GM23338 (cell line): Measurements from ENCODE around the gene C17orf107. TPM values are rescaled to one million over a fixed set of nuclear protein-coding genes. Genes with fewer than 3 reads are reported as not detected.
A peak's percentile ranks its signal among the peaks of the same experiment; 100 is the strongest.

Experiments used
- ATAC-seq: fragments of 200-7000 bp; cut with Tn5 transposase; 3 replicates; pipeline ENCODE4 v1.9.1; 2020
- DNase-seq: peaks from one replicate; pipeline ENCODE4 v3.0.0-alpha.2; 2015; ENCODE audit warnings: low spot score
- H2AFZ ChIP-seq: fragments of 200-600 bp; sonication (generic); 2 replicates; pipeline ENCODE4 v1.8.0; 2016; ENCODE audit warnings: antibody characterized with exemption, mild to moderate bottlenecking, moderate library complexity
- H3F3A ChIP-seq: fragments of 200-600 bp; sonication (generic); replicated peaks from 2 replicates; pipeline ENCODE4 v1.8.0; 2017; ENCODE audit warnings: antibody characterized with exemption, mixed run types, low read depth
- H3K27ac ChIP-seq: fragments of 200-600 bp; sonication (generic); 2 replicates; pipeline ENCODE4 v1.6.1; 2016; ENCODE audit warnings: low read depth
- H3K27me3 ChIP-seq: fragments of 200-600 bp; sonication (generic); 2 replicates; pipeline ENCODE4 v1.8.0; 2016; ENCODE audit warnings: mild to moderate bottlenecking, mixed run types, moderate library complexity; ENCODE audit not compliant: insufficient read depth
- H3K36me3 ChIP-seq: fragments of 200-600 bp; sonication (generic); 2 replicates; pipeline ENCODE4 v1.8.0; 2016; ENCODE audit warnings: mild to moderate bottlenecking; ENCODE audit not compliant: insufficient read depth
- H3K4me1 ChIP-seq: fragments of 200-600 bp; sonication (generic); 2 replicates; pipeline ENCODE4 v1.8.0; 2016; ENCODE audit warnings: mild to moderate bottlenecking, moderate library complexity; ENCODE audit not compliant: insufficient read depth
- H3K4me2 ChIP-seq: fragments of 200-600 bp; sonication (generic); 2 replicates; pipeline ENCODE4 v1.7.1; 2017; ENCODE audit warnings: mixed run types
- H3K4me3 ChIP-seq: fragments of 200-600 bp; sonication (generic); 2 replicates; pipeline ENCODE4 v1.6.1; 2016; ENCODE audit warnings: mixed run types
- H3K79me2 ChIP-seq: fragments of 200-600 bp; sonication (generic); replicated peaks from 2 replicates; pipeline ENCODE4 v1.8.0; 2017; ENCODE audit warnings: mild to moderate bottlenecking; ENCODE audit not compliant: insufficient read depth
- H3K9me2 ChIP-seq: fragments of 200-600 bp; sonication (generic); 2 replicates; pipeline ENCODE4 v1.8.0; 2017; ENCODE audit not compliant: insufficient read depth
- H4K20me1 ChIP-seq: fragments of 200-600 bp; sonication (generic); replicated peaks from 2 replicates; pipeline ENCODE4 v1.8.0; 2017; ENCODE audit warnings: mild to moderate bottlenecking; ENCODE audit not compliant: insufficient read depth
- H3K27ac Mint-ChIP-seq: 2 replicates; pipeline ENCODE4 v1.8.0; 2020; ENCODE audit warnings: inconsistent platforms, mild to moderate bottlenecking, moderate library complexity, mixed read lengths
- H3K27me3 Mint-ChIP-seq: 3 replicates; pipeline ENCODE4 v1.8.0; 2022; ENCODE audit warnings: low read depth, mild to moderate bottlenecking, moderate library complexity, mixed read lengths, inconsistent platforms; ENCODE audit not compliant: insufficient read depth, poor library complexity
- H3K36me3 Mint-ChIP-seq: 3 replicates; pipeline ENCODE4 v1.8.0; 2021; ENCODE audit warnings: low read depth, mild to moderate bottlenecking, inconsistent platforms, moderate library complexity, mixed read lengths
- H3K4me1 Mint-ChIP-seq: 3 replicates; pipeline ENCODE4 v1.8.0; 2020; ENCODE audit warnings: mild to moderate bottlenecking, inconsistent platforms, mixed read lengths
- H3K4me3 Mint-ChIP-seq: 3 replicates; pipeline ENCODE4 v1.8.0; 2021; ENCODE audit warnings: moderate library complexity, mild to moderate bottlenecking, inconsistent platforms, mixed read lengths
- H3K9me3 Mint-ChIP-seq: 3 replicates; pipeline ENCODE4 v1.8.0; 2020; ENCODE audit warnings: moderate library complexity, mild to moderate bottlenecking, inconsistent platforms, mixed read lengths
- ETS1 ChIP-seq: IDR thresholded peaks from 2 replicates; pipeline ENCODE4 v1.6.1; 2016; ENCODE audit warnings: antibody characterized with exemption
- EZH2 ChIP-seq: fragments of 200-600 bp; sonication (generic); IDR thresholded peaks from one replicate; pipeline ENCODE4 v1.8.0; 2017; ENCODE audit warnings: antibody characterized with exemption, mild to moderate bottlenecking, low read depth; ENCODE audit not compliant: unreplicated experiment
- EZH2phosphoT487 ChIP-seq: fragments of 200-600 bp; sonication (generic); IDR thresholded peaks from one replicate; pipeline ENCODE4 v1.8.1; 2018; ENCODE audit warnings: antibody characterized with exemption; ENCODE audit not compliant: unreplicated experiment
- NANOG ChIP-seq: IDR thresholded peaks from 2 replicates; pipeline ENCODE4 v1.6.1; 2016; ENCODE audit warnings: antibody characterized with exemption, borderline replicate concordance
- POLR2AphosphoS5 ChIP-seq: IDR thresholded peaks from 2 replicates; pipeline ENCODE4 v1.6.1; 2016; ENCODE audit warnings: antibody characterized with exemption, low read depth
- REST ChIP-seq: IDR thresholded peaks from one replicate; pipeline ENCODE4 v1.6.1; 2018; ENCODE audit warnings: antibody characterized with exemption; ENCODE audit not compliant: unreplicated experiment
- STAT1 ChIP-seq: IDR thresholded peaks from one replicate; pipeline ENCODE4 v1.6.1; 2016; ENCODE audit warnings: antibody characterized with exemption; ENCODE audit not compliant: unreplicated experiment
- ZNF462 ChIP-seq: fragments of 250-450 bp; sonication (Bioruptor Pico); IDR thresholded peaks from 2 replicates; pipeline ENCODE4 v1.5.0; 2020; ENCODE audit warnings: mild to moderate bottlenecking, moderate library complexity
- polyA plus RNA-seq: library from polyadenylated mRNA; unstranded; fragments of >200 nt; fragmentation: Nextera tagmentation; extraction: Ambion mirVana; gene quantifications from 2 replicates; pipeline ENCODE4 v1.2.1, GENCODE V29; 2016
- total RNA-seq: library from RNA; depleted of rRNA; stranded (reverse); fragments of >200 nt; shearing (Covaris generic); gene quantifications from 2 replicates; pipeline ENCODE4 v1.2.3, GENCODE V29; 2014

Gene C17orf107
- total and polyA plus RNA-seq, 2 experiments from 2014 or later = 1.9 to 5.9 TPM

- no peak for TF ChIP-seq ZNF462 (CRISPR knock-in tag)
- TF ChIP-seq POLR2AphosphoS5 = no peak; the same call in 1 of the 2 replicates
- no peak for TF ChIP-seq STAT1
Observed at GRCh38 chr17:4944554-4945175, 45.3 kb downstream of the C17orf107 start (continued).

- no peaks in the 10 kb centered on the region for H3K27me3 ChIP-seq
- H3K4me1 ChIP-seq = peaks cover 34% of the 10 kb centered on the region
- TF ChIP-seq ETS1 (no peak), NANOG (no peak), EZH2 (no peak), POLR2AphosphoS5 (peak; percentile 53), STAT1 (no peak), REST (no peak), EZH2phosphoT487 (no peak)
- Mint-ChIP-seq H3K4me1 (peaks cover 38% of the 10 kb centered on the region), H3K4me3 (peak overlapping the region; percentile 92), H3K27ac (peak overlapping the region; percentile 92), H3K36me3 (peaks cover 70% of the 10 kb centered on the region), H3K9me3 (no peaks in the 10 kb centered on the region; the same call in 2 of the 3 replicates), H3K27me3 (peaks cover 30% of the 10 kb centered on the region)
- no peak for ATAC-seq
- H3K27ac ChIP-seq = peak overlapping the region; percentile 100
- no peak overlapping the region for H2AFZ ChIP-seq
- peak overlapping the region; percentile 96 for H3K4me2 ChIP-seq
- peaks cover 58% of the 10 kb centered on the region for H3F3A ChIP-seq
- peak overlapping the region; percentile 96 for H3K4me3 ChIP-seq
- peaks cover 34% of the 10 kb centered on the region for H4K20me1 ChIP-seq
- DNase-seq = peak; percentile 53
- H3K36me3 ChIP-seq = peaks cover 21% of the 10 kb centered on the region
- peaks cover 58% of the 10 kb centered on the region for H3K79me2 ChIP-seq
- no peaks in the 10 kb centered on the region for H3K9me2 ChIP-seq
Observed at GRCh38 chr17:4945176-4945943, 46.0 kb downstream of the C17orf107 start.
